Lower leg skin (tissue), 3 donors: ENCODE data around the gene WAC.

Source experiments
- POLR2A ChIP-seq, 2 donors: fragments of 450-650 bp; IDR thresholded peaks; one replicate each; pipeline ENCODE4 v1.6.1; 2016 to 2017; ENCODE audit warnings: antibody characterized with exemption in 2 of 2, mild to moderate bottlenecking in 1 of 2, moderate library complexity in 1 of 2
- TF ChIP-seq, protein P1 (sequence below), 3 donors: fragments of 450-650 bp; IDR thresholded peaks; one replicate each; pipeline ENCODE4 v1.5.1; 2016; ENCODE audit warnings: antibody characterized with exemption in 3 of 3, mild to moderate bottlenecking in 3 of 3, moderate library complexity in 2 of 3

DNA sequence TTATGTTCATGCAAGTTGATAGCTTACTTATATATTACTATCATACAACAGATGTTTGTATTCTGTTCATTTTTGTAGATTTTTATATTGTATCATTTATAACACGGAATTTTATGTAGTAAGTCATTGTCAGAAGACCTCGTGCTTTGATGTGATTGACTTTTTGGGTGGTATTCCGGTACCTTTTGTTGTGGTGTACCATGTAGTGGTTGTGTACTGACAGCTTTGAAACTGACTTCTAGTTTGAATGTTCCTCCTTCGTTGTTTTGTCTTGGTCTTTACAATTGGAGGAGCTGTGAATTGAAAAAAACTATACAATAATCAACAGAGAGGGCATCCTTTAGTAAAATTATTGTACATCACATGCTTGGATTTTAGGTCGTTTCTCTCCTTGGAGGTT is 61.5 kb downstream of the WAC start:
- TF ChIP-seq, protein P1, sequence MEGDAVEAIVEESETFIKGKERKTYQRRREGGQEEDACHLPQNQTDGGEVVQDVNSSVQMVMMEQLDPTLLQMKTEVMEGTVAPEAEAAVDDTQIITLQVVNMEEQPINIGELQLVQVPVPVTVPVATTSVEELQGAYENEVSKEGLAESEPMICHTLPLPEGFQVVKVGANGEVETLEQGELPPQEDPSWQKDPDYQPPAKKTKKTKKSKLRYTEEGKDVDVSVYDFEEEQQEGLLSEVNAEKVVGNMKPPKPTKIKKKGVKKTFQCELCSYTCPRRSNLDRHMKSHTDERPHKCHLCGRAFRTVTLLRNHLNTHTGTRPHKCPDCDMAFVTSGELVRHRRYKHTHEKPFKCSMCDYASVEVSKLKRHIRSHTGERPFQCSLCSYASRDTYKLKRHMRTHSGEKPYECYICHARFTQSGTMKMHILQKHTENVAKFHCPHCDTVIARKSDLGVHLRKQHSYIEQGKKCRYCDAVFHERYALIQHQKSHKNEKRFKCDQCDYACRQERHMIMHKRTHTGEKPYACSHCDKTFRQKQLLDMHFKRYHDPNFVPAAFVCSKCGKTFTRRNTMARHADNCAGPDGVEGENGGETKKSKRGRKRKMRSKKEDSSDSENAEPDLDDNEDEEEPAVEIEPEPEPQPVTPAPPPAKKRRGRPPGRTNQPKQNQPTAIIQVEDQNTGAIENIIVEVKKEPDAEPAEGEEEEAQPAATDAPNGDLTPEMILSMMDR (IDR thresholded peaks at IDR 0.05): no peak
- TF ChIP-seq POLR2A (IDR thresholded peaks at IDR 0.05): no peak
